D721Med (cell line): ENCODE measurements around the gene SDR9C7.
"Not testable (repeated sequence)": the region's sequence is repeated elsewhere in the genome, so short reads cannot be mapped to it uniquely, and the experiment has no call there.

Experiments
- DNase-seq: peaks from one replicate; pipeline ENCODE4 v3.0.0; 2011; ENCODE audit warnings: low spot score; ENCODE audit not compliant: insufficient read length
- FAIRE-seq: peaks from 2 replicates; lab custom pipeline; 2011; peaks lifted over from hg19 to GRCh38; lab: Jason Lieb, UNC
- TF ChIP-seq, protein P1 (sequence below): IDR thresholded peaks from 2 replicates; pipeline ENCODE4 v1.5.1; 2012; ENCODE audit warnings: mild to moderate bottlenecking, control low read depth; ENCODE audit not compliant: insufficient read depth; ENCODE audit errors: missing control alignments

SDR9C7 gene

DNA sequence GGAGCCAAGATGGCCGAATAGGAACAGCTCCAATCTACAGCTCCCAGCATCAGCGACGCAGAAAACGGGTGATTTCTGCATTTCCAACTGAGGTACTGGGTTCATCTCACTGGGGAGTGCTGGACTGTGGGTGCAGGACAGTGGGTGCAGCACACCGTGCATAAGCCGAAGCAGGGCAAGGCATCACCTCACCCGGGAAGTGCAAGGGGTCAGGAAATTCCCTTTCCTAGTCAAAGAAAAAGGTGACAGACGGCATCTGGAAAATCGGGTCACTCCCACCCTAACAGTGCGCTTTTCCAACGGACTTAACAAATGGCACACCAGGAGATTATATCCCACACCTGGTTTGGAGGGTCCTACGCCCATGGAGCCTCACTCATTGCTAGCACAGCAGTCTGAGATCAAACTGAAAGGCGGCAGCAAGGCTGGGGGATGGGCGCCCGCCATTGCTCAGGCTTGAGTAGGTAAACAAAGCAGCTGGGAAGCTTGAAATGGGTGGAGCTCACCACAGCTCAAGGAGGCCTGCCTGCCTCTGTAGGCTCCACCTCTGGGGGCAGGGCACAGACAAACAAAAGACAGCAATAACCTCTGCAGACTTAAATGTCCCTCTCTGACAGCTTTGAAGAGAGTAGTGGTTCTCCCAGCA lies 31.9 kb upstream of the SDR9C7 start:
- DNase-seq, FAIRE-seq: not testable (repeated sequence)

DNA sequence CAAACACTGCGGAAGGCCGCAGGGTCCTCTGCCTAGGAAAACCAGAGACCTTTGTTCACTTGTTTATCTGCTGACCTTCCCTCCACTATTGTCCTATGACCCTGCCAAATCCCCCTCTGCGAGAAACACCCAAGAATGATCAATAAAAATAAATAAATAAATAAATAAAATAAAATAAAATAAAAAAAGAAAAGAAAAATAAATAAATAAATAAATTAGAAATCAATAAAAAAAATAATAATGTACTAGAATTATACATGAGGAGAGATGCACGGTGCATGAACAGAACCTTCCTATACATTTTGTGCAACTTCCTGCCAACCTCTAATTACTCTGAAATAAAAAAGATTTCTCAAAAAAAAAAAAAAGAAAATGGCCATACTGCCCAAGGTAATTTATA lies 30.9 kb upstream of the SDR9C7 start:
- not testable (repeated sequence) for FAIRE-seq, DNase-seq

GRCh38 chr12:56963557-56963956 lies 29.3 kb upstream of the SDR9C7 start:
- FAIRE-seq, DNase-seq: not testable (repeated sequence)

DNA sequence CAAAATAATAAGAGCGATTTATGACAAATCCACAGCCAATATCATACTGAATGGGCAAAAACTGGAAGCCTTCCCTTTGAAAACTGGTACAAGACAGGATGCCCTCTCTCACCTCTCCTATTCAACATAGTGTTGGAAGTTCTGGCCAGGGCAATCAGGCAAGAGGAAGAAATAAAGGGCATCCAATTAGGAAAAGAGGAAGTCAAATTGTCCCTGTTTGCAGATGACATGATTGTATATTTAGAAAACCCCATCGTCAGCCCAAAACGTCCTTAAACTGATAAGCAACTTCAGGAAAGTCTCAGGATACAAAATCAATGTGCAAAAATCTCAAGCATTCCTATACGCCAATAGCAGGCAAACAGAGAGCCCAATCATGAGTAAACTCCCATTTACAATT lies 28.0 kb upstream of the SDR9C7 start:
- not testable (repeated sequence) for DNase-seq, FAIRE-seq

GRCh38 chr12:56958422-56958821 lies 24.2 kb upstream of the SDR9C7 start:
- FAIRE-seq: no peak
- no peak for DNase-seq
- TF ChIP-seq, protein P1, sequence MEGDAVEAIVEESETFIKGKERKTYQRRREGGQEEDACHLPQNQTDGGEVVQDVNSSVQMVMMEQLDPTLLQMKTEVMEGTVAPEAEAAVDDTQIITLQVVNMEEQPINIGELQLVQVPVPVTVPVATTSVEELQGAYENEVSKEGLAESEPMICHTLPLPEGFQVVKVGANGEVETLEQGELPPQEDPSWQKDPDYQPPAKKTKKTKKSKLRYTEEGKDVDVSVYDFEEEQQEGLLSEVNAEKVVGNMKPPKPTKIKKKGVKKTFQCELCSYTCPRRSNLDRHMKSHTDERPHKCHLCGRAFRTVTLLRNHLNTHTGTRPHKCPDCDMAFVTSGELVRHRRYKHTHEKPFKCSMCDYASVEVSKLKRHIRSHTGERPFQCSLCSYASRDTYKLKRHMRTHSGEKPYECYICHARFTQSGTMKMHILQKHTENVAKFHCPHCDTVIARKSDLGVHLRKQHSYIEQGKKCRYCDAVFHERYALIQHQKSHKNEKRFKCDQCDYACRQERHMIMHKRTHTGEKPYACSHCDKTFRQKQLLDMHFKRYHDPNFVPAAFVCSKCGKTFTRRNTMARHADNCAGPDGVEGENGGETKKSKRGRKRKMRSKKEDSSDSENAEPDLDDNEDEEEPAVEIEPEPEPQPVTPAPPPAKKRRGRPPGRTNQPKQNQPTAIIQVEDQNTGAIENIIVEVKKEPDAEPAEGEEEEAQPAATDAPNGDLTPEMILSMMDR: no peak

DNA sequence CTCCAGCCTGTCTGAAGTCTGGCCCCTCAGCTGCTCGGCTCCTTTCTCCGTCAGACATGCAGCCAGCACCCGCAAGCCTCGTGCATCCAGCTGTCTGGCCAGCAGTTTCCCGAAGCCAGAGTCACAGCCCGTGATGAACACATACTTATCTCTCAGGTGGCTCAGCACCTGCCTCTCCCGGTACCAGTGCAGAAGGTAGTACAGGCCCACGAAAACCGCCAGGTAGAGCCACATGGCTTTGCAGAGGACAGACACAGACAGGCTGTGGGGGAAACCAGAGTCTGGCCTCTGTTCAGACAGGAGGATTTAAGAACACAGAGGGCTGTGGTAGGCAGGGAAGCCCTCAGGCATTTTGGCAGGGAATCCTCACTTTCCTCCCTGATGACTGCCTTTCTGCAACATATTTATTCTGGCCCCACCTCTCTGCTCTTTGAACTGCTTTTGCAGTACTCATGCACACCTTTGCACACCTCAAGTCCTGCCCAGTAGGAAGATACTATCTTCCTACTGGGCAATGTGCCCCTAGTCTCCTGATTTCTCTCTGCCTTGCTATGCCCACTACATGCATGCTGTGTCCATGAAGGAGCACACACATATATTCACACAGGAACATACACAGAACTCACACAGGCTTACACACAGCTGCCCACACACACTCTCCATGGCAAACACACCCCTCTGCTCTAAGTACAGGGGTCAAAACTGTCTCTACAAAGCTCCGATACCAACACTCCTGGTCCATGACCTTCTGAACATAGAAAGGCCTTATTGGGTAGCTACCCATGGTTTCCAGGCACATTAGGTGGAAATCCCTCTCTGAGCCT lies 23.2 kb upstream of the SDR9C7 start, which contains the start of gene RDH16:
TSS of gene RDH16 (minus strand) at position 380 of the 824 bp plus-strand sequence. CDS start at position 234, 146 bp downstream.
- no peak for DNase-seq
- TF ChIP-seq, protein P1: no peak
- FAIRE-seq: no peak

- DNase-seq (no peak), FAIRE-seq (no peak)
- TF ChIP-seq, protein P1: no peak
These were observed 21.5 kb upstream of the SDR9C7 start for GRCh38 chr12:56955631-56956256.

DNA sequence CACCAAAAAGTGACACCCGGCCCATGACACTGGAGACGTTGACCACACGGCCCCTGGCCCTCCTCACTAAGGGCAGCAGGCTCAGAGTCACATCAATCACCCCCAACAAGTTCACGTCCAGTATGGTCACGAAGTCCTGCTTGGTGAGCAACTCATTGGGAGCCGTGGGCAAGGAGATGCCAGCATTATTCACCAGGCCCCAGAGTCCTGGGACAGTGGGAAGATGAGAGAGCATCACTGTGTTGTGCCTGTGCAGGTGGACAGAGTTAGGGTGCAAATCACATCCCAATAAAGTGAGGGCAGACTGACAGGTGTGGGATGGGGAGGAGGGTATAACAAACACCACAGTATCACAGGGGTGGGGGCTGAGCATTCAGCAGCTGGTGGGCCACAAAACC lies 20.7 kb upstream of the SDR9C7 start:
- FAIRE-seq (no peak), DNase-seq (no peak)
- TF ChIP-seq, protein P1: no peak
